GM18861 (cell line): ENCODE measurements around the gene IFI6.
A peak's percentile ranks its signal among the peaks of the same experiment; 100 is the strongest.

ENCODE experiments used
- ATAC-seq: cut with Tn5 transposase; IDR thresholded peaks from one replicate; pipeline ENCODE4 v1.9.1; 2021; ENCODE audit not compliant: unreplicated experiment

Gene IFI6

DNA sequence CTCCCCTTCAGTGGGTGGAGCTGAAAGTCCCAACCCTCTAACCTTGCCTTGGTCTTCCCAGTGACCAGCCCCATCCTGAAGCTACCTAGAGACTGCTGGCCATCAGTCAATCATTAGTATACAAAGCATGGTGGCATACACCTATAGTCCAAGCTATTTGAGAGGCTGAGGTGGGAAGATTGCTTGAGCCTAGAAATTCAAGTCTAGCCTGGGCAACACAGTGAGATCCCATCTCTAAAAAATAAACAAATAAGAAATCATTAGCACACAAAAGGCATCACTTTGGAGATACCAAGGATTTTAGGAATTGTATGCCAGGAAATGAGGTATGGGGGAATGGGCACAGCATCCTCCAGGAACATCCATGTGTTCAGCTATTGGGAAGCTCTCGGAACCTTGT lies 4.4 kb upstream of the IFI6 start:
- ATAC-seq, result no peak

DNA sequence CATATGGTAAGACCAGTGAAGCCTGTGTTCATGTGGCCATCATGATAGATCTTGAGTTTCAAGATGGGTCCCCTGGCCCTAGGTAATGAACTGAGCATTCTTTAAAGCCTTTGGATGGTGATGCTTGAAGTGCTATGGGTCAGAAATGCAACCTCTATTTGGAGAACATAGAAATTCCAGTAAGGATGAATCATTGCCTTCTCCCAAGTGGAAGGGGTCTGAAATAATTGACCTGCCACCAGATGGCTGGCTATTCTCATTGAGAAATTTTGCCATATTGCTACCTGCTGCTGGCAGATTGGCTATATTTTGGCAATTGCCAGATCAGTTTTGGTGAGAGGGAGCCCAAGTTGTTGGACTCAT lies 739 bp upstream of the IFI6 start:
- no peak for ATAC-seq

GRCh38 chr1:27669876-27670275 lies 2.1 kb downstream of the IFI6 start:
- ATAC-seq, result no peak

- ATAC-seq, result no peak
These were observed 2.9 kb downstream of the IFI6 start for GRCh38 chr1:27668808-27669723.

DNA sequence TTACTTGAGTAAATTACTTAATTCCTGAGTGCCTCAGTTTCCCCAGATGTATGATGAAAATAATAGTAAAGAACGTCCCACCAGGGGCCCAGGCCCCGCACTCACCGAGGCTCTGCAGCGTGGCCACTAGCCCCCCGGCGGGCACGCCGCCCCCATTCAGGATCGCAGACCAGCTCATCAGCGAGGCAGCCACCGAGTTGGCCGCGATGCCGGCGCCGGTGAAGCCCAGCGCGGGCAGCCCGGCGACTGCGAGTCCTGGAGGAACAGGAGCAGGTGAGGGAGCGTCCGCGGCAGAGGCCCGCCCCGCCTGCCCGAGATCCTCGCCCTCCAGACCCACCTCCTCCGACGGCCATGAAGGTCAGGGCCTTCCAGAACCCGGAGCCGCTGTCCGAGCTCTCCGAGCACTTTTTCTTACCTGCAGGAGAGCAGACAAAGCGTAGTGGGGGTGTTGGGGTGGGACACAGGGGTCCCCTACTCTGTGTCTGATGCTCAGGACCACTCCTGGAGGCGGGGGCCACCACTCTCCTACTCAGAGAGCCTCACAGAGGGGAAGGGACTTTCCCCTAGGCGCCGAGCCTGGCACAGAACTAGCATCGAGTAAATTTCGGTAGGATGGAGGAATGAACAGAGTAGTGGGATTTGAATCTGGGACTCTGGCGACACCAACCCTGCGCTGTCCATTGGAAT lies 3.7 kb downstream of the IFI6 start:
- no peak for ATAC-seq

- ATAC-seq, result no peak
These were observed 5.2 kb downstream of the IFI6 start for GRCh38 chr1:27666791-27667254.

- no peak for ATAC-seq
These were observed 5.7 kb downstream of the IFI6 start for GRCh38 chr1:27666294-27666693.

DNA sequence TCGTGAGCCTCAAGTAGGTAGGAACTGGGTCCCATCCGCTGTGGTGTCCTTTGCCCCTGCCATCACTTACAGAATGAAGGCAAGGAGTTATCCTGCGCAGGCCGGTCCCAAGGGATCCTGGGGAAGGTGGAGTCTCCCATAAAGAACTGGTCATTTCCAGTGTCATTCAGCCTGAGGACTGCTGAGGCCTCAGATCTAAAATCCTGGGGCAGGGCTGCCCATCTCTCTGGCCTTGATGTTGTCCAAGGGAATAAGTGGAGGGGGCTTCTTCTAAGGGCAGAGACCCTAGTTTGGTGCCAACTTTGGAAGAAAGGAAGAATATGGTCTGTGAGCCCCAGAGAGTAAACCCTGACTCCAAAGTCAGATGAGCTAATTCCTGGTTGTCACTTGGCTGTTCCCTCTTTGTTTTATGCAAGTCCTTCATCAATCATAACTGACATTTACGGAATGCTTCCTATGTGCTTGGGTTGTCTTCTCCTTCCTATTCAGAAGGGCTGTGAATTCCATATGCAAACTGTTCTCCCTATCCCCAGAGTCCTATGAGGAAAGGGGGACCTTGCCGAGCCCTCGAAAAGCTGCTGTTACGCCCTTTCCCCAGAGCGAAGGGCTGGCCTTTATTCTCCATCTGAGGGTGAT lies 6.9 kb downstream of the IFI6 start:
- ATAC-seq, result no peak

DNA sequence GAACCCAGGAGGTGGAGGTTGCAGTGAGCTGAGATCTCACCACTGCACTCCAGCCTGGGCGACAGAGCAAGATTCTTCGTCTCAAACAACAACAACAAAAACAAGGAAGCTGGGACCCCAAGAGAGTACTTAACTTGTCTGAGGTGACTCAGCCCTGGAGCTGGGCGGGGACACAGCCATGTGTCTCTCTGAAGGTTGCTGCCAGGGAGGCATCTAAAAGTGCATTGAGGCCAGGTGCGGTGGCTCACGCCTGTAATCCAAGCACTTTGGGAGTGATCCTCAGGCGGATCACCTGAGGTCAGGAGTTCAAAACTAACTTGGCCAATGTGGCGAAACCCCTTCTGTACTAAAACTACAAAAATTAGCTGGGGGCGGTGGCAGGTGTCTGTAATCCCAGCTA lies 7.7 kb downstream of the IFI6 start:
- ATAC-seq, result no peak

- peak; percentile 31 for ATAC-seq
These were observed 9.1 kb downstream of the IFI6 start for GRCh38 chr1:27662707-27663393.

DNA sequence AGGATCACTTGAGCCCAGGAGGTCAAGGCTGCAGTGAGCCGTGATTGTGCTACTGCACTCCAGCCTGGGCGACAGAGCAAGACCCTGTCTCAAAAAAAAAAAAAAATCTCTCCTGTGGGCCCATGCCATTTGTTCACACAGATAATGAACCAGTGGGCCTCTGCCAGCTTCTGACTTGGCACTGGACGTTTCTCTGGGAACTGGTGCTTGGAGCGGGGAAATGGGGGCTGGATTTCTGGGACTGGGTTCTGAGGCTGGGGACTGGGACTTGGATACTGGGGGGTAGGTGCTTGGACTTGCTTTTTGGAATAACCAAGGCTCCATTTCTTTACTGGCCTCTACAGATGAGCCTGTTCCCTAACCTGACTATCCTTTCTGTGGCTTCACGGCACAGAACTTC lies 9.7 kb downstream of the IFI6 start:
- no peak for ATAC-seq

GRCh38 chr1:27661412-27662075 lies 10.4 kb downstream of the IFI6 start:
- no peak for ATAC-seq

DNA sequence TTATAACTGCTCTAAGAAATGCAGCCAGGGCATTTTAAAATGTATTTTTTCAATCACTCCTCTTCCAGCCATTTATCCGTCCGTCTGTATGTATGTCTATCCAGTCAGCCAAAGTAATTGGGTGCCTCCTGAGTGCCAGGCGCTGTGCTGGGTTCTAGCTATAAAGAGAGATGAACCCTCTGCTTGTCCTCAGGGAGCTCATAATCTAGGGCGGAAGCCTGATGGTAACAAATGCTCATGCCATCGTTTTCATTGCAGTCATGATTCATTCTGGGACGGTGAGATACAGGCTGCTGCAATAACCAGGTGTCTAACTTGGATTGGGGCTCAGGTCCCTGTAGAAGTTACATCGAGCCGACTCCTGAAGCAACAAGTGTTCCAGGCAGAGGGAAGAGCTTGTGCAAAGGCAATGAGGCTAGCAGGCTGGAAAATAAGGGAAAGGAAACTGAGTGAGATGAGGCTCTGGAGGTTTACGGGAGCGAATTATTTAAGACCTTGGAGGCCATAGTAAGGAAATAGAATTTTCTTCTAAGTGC lies 11.6 kb downstream of the IFI6 start:
- no peak for ATAC-seq

GRCh38 chr1:27659497-27660299 lies 12.3 kb downstream of the IFI6 start:
- peak; percentile 53 for ATAC-seq

GRCh38 chr1:27658951-27659496 lies 13.0 kb downstream of the IFI6 start:
- peak; percentile 18 for ATAC-seq

GRCh38 chr1:27656157-27656893 lies 15.7 kb downstream of the IFI6 start:
- no peak for ATAC-seq

DNA sequence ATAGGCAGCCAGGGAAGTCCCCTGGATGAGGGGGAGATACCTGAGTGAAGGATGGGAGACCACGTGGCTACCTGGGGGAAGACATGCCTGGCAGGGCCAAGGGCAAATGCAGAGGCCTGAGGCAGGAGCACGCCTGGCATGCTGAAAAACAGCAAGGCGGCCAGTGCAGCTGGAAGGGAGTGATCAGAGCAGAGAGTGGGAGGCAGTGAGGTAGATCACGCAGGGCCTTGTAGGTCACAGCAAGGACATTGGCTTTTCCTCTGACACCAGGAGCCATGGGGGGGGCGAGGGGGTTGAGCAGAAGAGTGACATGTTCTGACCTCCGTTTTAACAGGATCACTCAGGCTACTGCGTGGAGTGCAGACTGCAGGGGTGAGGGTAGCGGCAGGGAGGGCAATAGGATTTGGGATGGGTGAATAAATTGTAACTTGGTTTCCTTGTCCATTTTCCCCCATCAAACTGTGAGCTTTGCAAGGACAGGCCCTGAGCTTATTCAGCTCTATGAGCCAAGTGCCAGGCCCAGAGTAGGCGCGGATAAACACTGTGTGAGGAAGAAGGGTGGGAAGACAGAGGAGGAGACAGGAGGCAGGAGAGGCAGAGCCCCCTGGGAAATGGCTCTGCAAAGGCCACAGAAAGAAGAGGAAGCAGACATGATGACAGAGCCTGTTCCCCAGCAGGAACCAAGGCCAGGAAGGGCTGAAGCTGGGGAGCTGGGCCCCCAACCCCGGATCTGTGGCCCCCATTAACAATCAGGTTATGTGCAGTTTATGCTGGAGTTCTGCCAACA lies 16.6 kb downstream of the IFI6 start:
- ATAC-seq, result no peak
